Chondrocyte (in vitro differentiated cells): ENCODE data around the gene ARHGAP18. TPM values are rescaled to one million over a fixed set of nuclear protein-coding genes. Genes with fewer than 3 reads are reported as not detected.

Experiments used
- DNase-seq: peaks from one replicate; pipeline ENCODE4 v3.0.0; 2021; ENCODE audit warnings: mixed read lengths, low spot score
- H3K27ac Mint-ChIP-seq: one replicate; pipeline ENCODE4 v1.8.0; 2021; ENCODE audit warnings: mild to moderate bottlenecking, moderate library complexity, mixed read lengths; ENCODE audit not compliant: unreplicated experiment
- H3K27me3 Mint-ChIP-seq: 2 replicates; pipeline ENCODE4 v1.8.0; 2021; ENCODE audit warnings: low read depth, mixed read lengths
- H3K36me3 Mint-ChIP-seq: 2 replicates; pipeline ENCODE4 v1.8.0; 2021; ENCODE audit warnings: low read depth, mixed read lengths
- H3K4me1 Mint-ChIP-seq: 2 replicates; pipeline ENCODE4 v1.8.0; 2021; ENCODE audit warnings: low read depth, mild to moderate bottlenecking, mixed read lengths
- H3K4me3 Mint-ChIP-seq: one replicate; pipeline ENCODE4 v1.8.0; 2021; ENCODE audit warnings: mild to moderate bottlenecking, moderate library complexity, mixed read lengths; ENCODE audit not compliant: unreplicated experiment
- H3K9me3 Mint-ChIP-seq: 2 replicates; pipeline ENCODE4 v1.8.0; 2021; ENCODE audit warnings: low read depth, mixed read lengths
- CTCF ChIP-seq: fragments of 200-600 bp; sonication (generic); IDR thresholded peaks from 2 replicates; pipeline ENCODE4 v1.5.0; 2021; ENCODE audit warnings: antibody characterized with exemption, mild to moderate bottlenecking, moderate library complexity
- total RNA-seq: library from RNA; stranded (reverse); gene quantifications from 3 replicates; pipeline ENCODE4 v1.2.1, GENCODE V29; 2021

The ARHGAP18 gene
- total RNA-seq, 1 donor from 2014 or later, result 8.0 TPM

- no peak overlapping the region for H3K27ac Mint-ChIP-seq
- H3K36me3 Mint-ChIP-seq, result no peaks in the 10 kb centered on the region
- H3K27me3 Mint-ChIP-seq, result no peaks in the 10 kb centered on the region
- no peak for TF ChIP-seq CTCF
- DNase-seq, result no peak
- H3K9me3 Mint-ChIP-seq, result no peaks in the 10 kb centered on the region
- no peak overlapping the region for H3K4me3 Mint-ChIP-seq
- H3K4me1 Mint-ChIP-seq, result peaks cover 48% of the 10 kb centered on the region
Measured at GRCh38 chr6:129651291-129651691, 58.7 kb downstream of the ARHGAP18 start.

GRCh38 chr6:129648819-129649491 is 61.0 kb downstream of the ARHGAP18 start:
- DNase-seq, result no peak
- Mint-ChIP-seq H3K9me3 (no peaks in the 10 kb centered on the region), H3K4me3 (no peak overlapping the region), H3K27me3 (no peaks in the 10 kb centered on the region), H3K27ac (no peak overlapping the region), H3K4me1 (peaks cover 62% of the 10 kb centered on the region), H3K36me3 (no peaks in the 10 kb centered on the region)
- TF ChIP-seq CTCF, result no peak

GRCh38 chr6:129647044-129647443 is 62.9 kb downstream of the ARHGAP18 start:
- Mint-ChIP-seq H3K36me3 (no peaks in the 10 kb centered on the region), H3K4me3 (no peak overlapping the region), H3K4me1 (peaks cover 56% of the 10 kb centered on the region), H3K27me3 (no peaks in the 10 kb centered on the region), H3K27ac (peak overlapping the region; percentile 65), H3K9me3 (no peaks in the 10 kb centered on the region)
- TF ChIP-seq CTCF, result no peak
- no peak for DNase-seq

- Mint-ChIP-seq H3K36me3 (no peaks in the 10 kb centered on the region), H3K27me3 (no peaks in the 10 kb centered on the region), H3K4me1 (peaks cover 54% of the 10 kb centered on the region), H3K4me3 (no peak overlapping the region), H3K9me3 (no peaks in the 10 kb centered on the region), H3K27ac (peak overlapping the region; percentile 65)
- no peak for DNase-seq
- no peak for TF ChIP-seq CTCF
Measured at GRCh38 chr6:129646642-129647041, 63.3 kb downstream of the ARHGAP18 start.

GRCh38 chr6:129645830-129646579 is 64.0 kb downstream of the ARHGAP18 start:
- Mint-ChIP-seq H3K27me3 (no peaks in the 10 kb centered on the region), H3K27ac (peak overlapping the region; percentile 86), H3K9me3 (no peaks in the 10 kb centered on the region), H3K4me1 (peaks cover 54% of the 10 kb centered on the region), H3K36me3 (no peaks in the 10 kb centered on the region), H3K4me3 (no peak overlapping the region)
- no peak for TF ChIP-seq CTCF
- DNase-seq, result no peak
